MM.1S (cell line): ENCODE measurements around the gene NDEL1.

Source experiments
- CTCF ChIP-seq: fragments of 300-600 bp; sonication (generic); IDR thresholded peaks from 2 replicates; pipeline ENCODE4 v1.5.1; 2016; ENCODE audit warnings: antibody characterized with exemption, low read length, mixed read lengths
- EZH2 ChIP-seq: fragments of 300-600 bp; sonication (generic); optimal IDR thresholded peaks from 2 replicates; pipeline ENCODE3; 2017; ENCODE audit warnings: low read depth, mild to moderate bottlenecking, antibody characterized with exemption, low read length, mixed read lengths
- EZH2phosphoT487 ChIP-seq: fragments of 300-600 bp; sonication (generic); IDR thresholded peaks from 2 replicates; pipeline ENCODE4 v1.6.1; 2018; ENCODE audit warnings: antibody characterized with exemption, low read length

- no peak for TF ChIP-seq EZH2
- no peak for TF ChIP-seq CTCF
- no peak for TF ChIP-seq EZH2phosphoT487
These were observed 49.8 kb downstream of the NDEL1 start for GRCh38 chr17:8485491-8485890.
